HEK293T (cell line): ENCODE measurements around the gene ACKR1.

Experiments
- ARNT ChIP-seq: fragments of 450-650 bp; IDR thresholded peaks from 2 replicates; pipeline ENCODE4 v1.6.1; 2017; ENCODE audit warnings: mild to moderate bottlenecking
- BHLHE40 ChIP-seq: fragments of 450-650 bp; IDR thresholded peaks from 2 replicates; pipeline ENCODE4 v1.6.1; 2016; ENCODE audit warnings: mild to moderate bottlenecking, moderate library complexity, borderline replicate concordance
- FOXM1 ChIP-seq: fragments of 450-650 bp; IDR thresholded peaks from 2 replicates; pipeline ENCODE4 v1.6.1; 2017; ENCODE audit warnings: mild to moderate bottlenecking, borderline replicate concordance
- NFRKB ChIP-seq: fragments of 450-650 bp; IDR thresholded peaks from 2 replicates; pipeline ENCODE4 v1.6.1; 2016; ENCODE audit warnings: mild to moderate bottlenecking, moderate library complexity
- SUZ12 ChIP-seq: fragments of 450-650 bp; IDR thresholded peaks from 2 replicates; pipeline ENCODE4 v1.6.1; 2016; ENCODE audit warnings: mild to moderate bottlenecking
- ZNF384 ChIP-seq: fragments of 450-650 bp; IDR thresholded peaks from 2 replicates; pipeline ENCODE4 v1.6.1; 2016

DNA sequence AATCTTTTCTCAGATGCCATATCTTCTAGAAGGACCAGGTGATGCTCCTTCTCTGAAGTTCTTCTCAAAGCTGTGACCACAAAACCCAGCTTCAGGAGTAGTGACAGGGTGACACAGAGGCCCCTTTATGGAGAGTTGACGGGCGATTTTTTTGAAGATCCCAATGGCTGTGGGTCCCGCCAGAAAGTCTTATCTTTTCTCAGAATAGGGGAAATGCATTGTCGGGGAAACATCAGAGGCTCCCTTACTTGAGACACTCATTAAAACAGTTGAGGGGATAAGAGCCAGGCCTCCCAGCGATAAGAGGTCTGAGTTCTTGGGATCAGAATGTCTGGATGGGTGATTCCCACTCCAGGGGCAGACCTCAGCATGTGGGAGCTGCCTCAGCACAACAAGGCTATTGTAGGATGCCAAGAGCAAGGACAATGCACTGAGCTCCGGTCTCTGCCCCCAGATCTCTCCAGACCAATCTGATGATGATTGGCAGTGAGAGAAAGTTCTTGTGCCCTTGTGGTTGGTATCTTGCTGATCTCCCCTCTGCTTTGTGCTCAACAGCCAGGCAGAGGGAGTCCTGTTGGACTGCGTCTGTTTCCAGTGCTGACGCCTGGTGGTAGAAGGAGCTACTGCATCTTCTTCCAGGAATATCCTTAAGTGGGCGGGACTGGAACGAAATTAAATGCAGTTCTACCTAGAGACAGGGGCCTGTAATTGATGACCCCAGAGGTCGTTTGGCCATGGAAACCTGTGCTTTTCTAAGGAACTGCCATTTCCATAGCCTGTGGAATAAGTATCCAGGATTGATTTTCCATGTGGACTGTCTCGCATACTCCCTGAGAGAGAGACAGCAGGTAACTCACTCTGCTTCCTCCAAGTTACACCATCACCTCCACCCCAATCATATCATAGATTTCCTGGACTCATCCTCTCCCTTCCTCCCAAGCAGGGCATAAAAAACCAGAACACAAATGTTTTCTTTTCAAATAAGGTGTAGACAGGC, 6.8 kb upstream of the ACKR1 start:
- no peak for TF ChIP-seq FOXM1
- no peak for TF ChIP-seq ARNT
- no peak for TF ChIP-seq NFRKB
- no peak for TF ChIP-seq BHLHE40
- TF ChIP-seq SUZ12 = no peak
- TF ChIP-seq ZNF384 = no peak
